ENCODE data around the gene EXOC4. TPM values are rescaled to one million over a fixed set of nuclear protein-coding genes. Genes with fewer than 3 reads are reported as not detected.

The EXOC4 gene
- polyA plus RNA-seq, 2 donors: 11.1 to 19.0 TPM

- Histone ChIP-seq H3K27me3 (ENCODE audit: control insufficient read depth in 1 of 2, insufficient read depth in 2 of 2, low read length in 2 of 2) (no peaks in the 10 kb centered on the region), H3K4me1 (ENCODE audit: control insufficient read depth in 2 of 2, insufficient read depth in 2 of 2, low read length in 1 of 2) (no peaks in the 10 kb centered on the region), H3K4me3 (ENCODE audit: low read depth in 1 of 2, low read length in 2 of 2) (no peak overlapping the region), H3K27ac (ENCODE audit: low read depth in 2 of 2, low read length in 1 of 2) (no peak overlapping the region), H3K36me3 (ENCODE audit: control insufficient read depth in 2 of 2, insufficient read depth in 2 of 2, low read length in 1 of 2) (no peaks in the 10 kb centered on the region), H3K9me3 (ENCODE audit: control insufficient read depth in 2 of 2, insufficient read depth in 1 of 2, low read depth in 1 of 2, low read length in 1 of 2) (no peaks in the 10 kb centered on the region)
- 86 to 88% methylated on average over 4 of the region's 4 CpGs for WGBS, 2 donors
Observed at GRCh38 chr7:134047675-134048074, 794.8 kb downstream of the EXOC4 start.

GRCh38 chr7:134048166-134048565, 795.3 kb downstream of the EXOC4 start:
- Histone ChIP-seq H3K9me3 (ENCODE audit: control insufficient read depth in 2 of 2, insufficient read depth in 1 of 2, low read depth in 1 of 2, low read length in 1 of 2) (no peaks in the 10 kb centered on the region), H3K4me3 (ENCODE audit: low read depth in 1 of 2, low read length in 2 of 2) (no peak overlapping the region), H3K27me3 (ENCODE audit: control insufficient read depth in 1 of 2, insufficient read depth in 2 of 2, low read length in 2 of 2) (no peaks in the 10 kb centered on the region), H3K4me1 (ENCODE audit: control insufficient read depth in 2 of 2, insufficient read depth in 2 of 2, low read length in 1 of 2) (no peaks in the 10 kb centered on the region), H3K27ac (ENCODE audit: low read depth in 2 of 2, low read length in 1 of 2) (no peak overlapping the region), H3K36me3 (ENCODE audit: control insufficient read depth in 2 of 2, insufficient read depth in 2 of 2, low read length in 1 of 2) (no peaks in the 10 kb centered on the region)
- 94 to 100% methylated on average over 1 of the region's 1 CpG for WGBS, 2 donors

- Histone ChIP-seq H3K36me3 (ENCODE audit: control insufficient read depth in 2 of 2, insufficient read depth in 2 of 2, low read length in 1 of 2) (no peaks in the 10 kb centered on the region), H3K27ac (ENCODE audit: low read depth in 2 of 2, low read length in 1 of 2) (no peak overlapping the region), H3K27me3 (ENCODE audit: control insufficient read depth in 1 of 2, insufficient read depth in 2 of 2, low read length in 2 of 2) (no peaks in the 10 kb centered on the region), H3K4me1 (ENCODE audit: control insufficient read depth in 2 of 2, insufficient read depth in 2 of 2, low read length in 1 of 2) (no peaks in the 10 kb centered on the region), H3K4me3 (ENCODE audit: low read depth in 1 of 2, low read length in 2 of 2) (no peak overlapping the region), H3K9me3 (ENCODE audit: control insufficient read depth in 2 of 2, insufficient read depth in 1 of 2, low read depth in 1 of 2, low read length in 1 of 2) (no peaks in the 10 kb centered on the region)
- WGBS, 2 donors: 85 to 94% methylated on average over 2 of the region's 2 CpGs
Observed at GRCh38 chr7:134051020-134051419, 798.1 kb downstream of the EXOC4 start.

- Histone ChIP-seq H3K36me3 (ENCODE audit: control insufficient read depth in 2 of 2, insufficient read depth in 2 of 2, low read length in 1 of 2) (no peaks in the 10 kb centered on the region), H3K4me3 (ENCODE audit: low read depth in 1 of 2, low read length in 2 of 2) (no peak overlapping the region), H3K9me3 (ENCODE audit: control insufficient read depth in 2 of 2, insufficient read depth in 1 of 2, low read depth in 1 of 2, low read length in 1 of 2) (no peaks in the 10 kb centered on the region), H3K27me3 (ENCODE audit: control insufficient read depth in 1 of 2, insufficient read depth in 2 of 2, low read length in 2 of 2) (no peaks in the 10 kb centered on the region), H3K4me1 (ENCODE audit: control insufficient read depth in 2 of 2, insufficient read depth in 2 of 2, low read length in 1 of 2) (no peaks in the 10 kb centered on the region), H3K27ac (ENCODE audit: low read depth in 2 of 2, low read length in 1 of 2) (no peak overlapping the region)
- WGBS, 2 donors: 83 to 89% methylated on average over 8 of the region's 8 CpGs
Observed at GRCh38 chr7:134056816-134057215, 803.9 kb downstream of the EXOC4 start.

GRCh38 chr7:134058521-134058920, 805.6 kb downstream of the EXOC4 start:
- no peaks in the 10 kb centered on the region for H3K27me3 ChIP-seq (ENCODE audit: control insufficient read depth in 1 of 2, insufficient read depth in 2 of 2, low read length in 2 of 2)
- 73 to 76% methylated on average over 3 of the region's 3 CpGs for WGBS, 2 donors
- no peak overlapping the region for H3K4me3 ChIP-seq (ENCODE audit: low read depth in 1 of 2, low read length in 2 of 2)
- no peaks in the 10 kb centered on the region for H3K4me1 ChIP-seq (ENCODE audit: control insufficient read depth in 2 of 2, insufficient read depth in 2 of 2, low read length in 1 of 2)
- H3K27ac ChIP-seq (ENCODE audit: low read depth in 2 of 2, low read length in 1 of 2): no peak overlapping the region
- no peaks in the 10 kb centered on the region for H3K36me3 ChIP-seq (ENCODE audit: control insufficient read depth in 2 of 2, insufficient read depth in 2 of 2, low read length in 1 of 2)
- no peaks in the 10 kb centered on the region for H3K9me3 ChIP-seq (ENCODE audit: control insufficient read depth in 2 of 2, insufficient read depth in 1 of 2, low read depth in 1 of 2, low read length in 1 of 2)

- H3K9me3 ChIP-seq (ENCODE audit: control insufficient read depth in 2 of 2, insufficient read depth in 1 of 2, low read depth in 1 of 2, low read length in 1 of 2): no peaks in the 10 kb centered on the region
- no peaks in the 10 kb centered on the region for H3K36me3 ChIP-seq (ENCODE audit: control insufficient read depth in 2 of 2, insufficient read depth in 2 of 2, low read length in 1 of 2)
- 83 to 88% methylated on average over 4 of the region's 4 CpGs for WGBS, 2 donors
- H3K27me3 ChIP-seq (ENCODE audit: control insufficient read depth in 1 of 2, insufficient read depth in 2 of 2, low read length in 2 of 2): no peaks in the 10 kb centered on the region
- no peaks in the 10 kb centered on the region for H3K4me1 ChIP-seq (ENCODE audit: control insufficient read depth in 2 of 2, insufficient read depth in 2 of 2, low read length in 1 of 2)
- no peak overlapping the region for H3K4me3 ChIP-seq (ENCODE audit: low read depth in 1 of 2, low read length in 2 of 2)
- no peak overlapping the region for H3K27ac ChIP-seq (ENCODE audit: low read depth in 2 of 2, low read length in 1 of 2)
Observed at GRCh38 chr7:134058980-134059379, 806.1 kb downstream of the EXOC4 start.

GRCh38 chr7:134059921-134060320, 807.0 kb downstream of the EXOC4 start:
- WGBS, 2 donors: 88 to 93% methylated on average over 1 of the region's 1 CpG
- Histone ChIP-seq H3K27ac (ENCODE audit: low read depth in 2 of 2, low read length in 1 of 2) (no peak overlapping the region), H3K4me3 (ENCODE audit: low read depth in 1 of 2, low read length in 2 of 2) (no peak overlapping the region), H3K27me3 (ENCODE audit: control insufficient read depth in 1 of 2, insufficient read depth in 2 of 2, low read length in 2 of 2) (no peaks in the 10 kb centered on the region), H3K9me3 (ENCODE audit: control insufficient read depth in 2 of 2, insufficient read depth in 1 of 2, low read depth in 1 of 2, low read length in 1 of 2) (no peaks in the 10 kb centered on the region), H3K4me1 (ENCODE audit: control insufficient read depth in 2 of 2, insufficient read depth in 2 of 2, low read length in 1 of 2) (no peaks in the 10 kb centered on the region), H3K36me3 (ENCODE audit: control insufficient read depth in 2 of 2, insufficient read depth in 2 of 2, low read length in 1 of 2) (peaks cover 0 to 3% of the 10 kb centered on the region in 2 donors)

GRCh38 chr7:134060874-134061273, 808.0 kb downstream of the EXOC4 start:
- WGBS, 2 donors: 91 to 96% methylated on average over 3 of the region's 3 CpGs
- no peak overlapping the region for H3K4me3 ChIP-seq (ENCODE audit: low read depth in 1 of 2, low read length in 2 of 2)
- no peaks in the 10 kb centered on the region for H3K9me3 ChIP-seq (ENCODE audit: control insufficient read depth in 2 of 2, insufficient read depth in 1 of 2, low read depth in 1 of 2, low read length in 1 of 2)
- no peaks in the 10 kb centered on the region for H3K27me3 ChIP-seq (ENCODE audit: control insufficient read depth in 1 of 2, insufficient read depth in 2 of 2, low read length in 2 of 2)
- H3K27ac ChIP-seq (ENCODE audit: low read depth in 2 of 2, low read length in 1 of 2): no peak overlapping the region
- H3K4me1 ChIP-seq (ENCODE audit: control insufficient read depth in 2 of 2, insufficient read depth in 2 of 2, low read length in 1 of 2): no peaks in the 10 kb centered on the region
- peaks cover 0 to 4% of the 10 kb centered on the region in 2 donors for H3K36me3 ChIP-seq (ENCODE audit: control insufficient read depth in 2 of 2, insufficient read depth in 2 of 2, low read length in 1 of 2)

- Histone ChIP-seq H3K9me3 (ENCODE audit: control insufficient read depth in 2 of 2, insufficient read depth in 1 of 2, low read depth in 1 of 2, low read length in 1 of 2) (no peaks in the 10 kb centered on the region), H3K4me1 (ENCODE audit: control insufficient read depth in 2 of 2, insufficient read depth in 2 of 2, low read length in 1 of 2) (no peaks in the 10 kb centered on the region), H3K27me3 (ENCODE audit: control insufficient read depth in 1 of 2, insufficient read depth in 2 of 2, low read length in 2 of 2) (no peaks in the 10 kb centered on the region), H3K4me3 (ENCODE audit: low read depth in 1 of 2, low read length in 2 of 2) (no peak overlapping the region), H3K36me3 (ENCODE audit: control insufficient read depth in 2 of 2, insufficient read depth in 2 of 2, low read length in 1 of 2) (peaks cover 0 to 7% of the 10 kb centered on the region in 2 donors), H3K27ac (ENCODE audit: low read depth in 2 of 2, low read length in 1 of 2) (no peak overlapping the region)
- WGBS, 2 donors: 92 to 94% methylated on average over 4 of the region's 4 CpGs
Observed at GRCh38 chr7:134062460-134062859, 809.6 kb downstream of the EXOC4 start.

GRCh38 chr7:134065415-134065814, 812.5 kb downstream of the EXOC4 start:
- H3K9me3 ChIP-seq (ENCODE audit: control insufficient read depth in 2 of 2, insufficient read depth in 1 of 2, low read depth in 1 of 2, low read length in 1 of 2): no peaks in the 10 kb centered on the region
- no peak overlapping the region for H3K4me3 ChIP-seq (ENCODE audit: low read depth in 1 of 2, low read length in 2 of 2)
- H3K27ac ChIP-seq (ENCODE audit: low read depth in 2 of 2, low read length in 1 of 2): no peak overlapping the region
- 92 to 93% methylated on average over 4 of the region's 4 CpGs for WGBS, 2 donors
- H3K36me3 ChIP-seq (ENCODE audit: control insufficient read depth in 2 of 2, insufficient read depth in 2 of 2, low read length in 1 of 2): peaks cover 0 to 7% of the 10 kb centered on the region in 2 donors
- no peaks in the 10 kb centered on the region for H3K4me1 ChIP-seq (ENCODE audit: control insufficient read depth in 2 of 2, insufficient read depth in 2 of 2, low read length in 1 of 2)
- no peaks in the 10 kb centered on the region for H3K27me3 ChIP-seq (ENCODE audit: control insufficient read depth in 1 of 2, insufficient read depth in 2 of 2, low read length in 2 of 2)
